H1 (cell line): ENCODE data around the gene LTB. TPM values are rescaled to one million over a fixed set of nuclear protein-coding genes. Genes with fewer than 3 reads are reported as not detected.

ENCODE experiments used
- CTCF ChIA-PET: fragments of 300-600 bp; sonication (Branson Sonifier 250); formaldehyde crosslinking; loops from one replicate; lab custom pipeline; 2021; ENCODE audit not compliant: partially characterized antibody; lab: Charles Lee
- POLR2A ChIA-PET: fragments of 300-600 bp; sonication (Branson Sonifier 250); formaldehyde crosslinking; loops from one replicate; lab custom pipeline; 2021; ENCODE audit warnings: inconsistent platforms; ENCODE audit not compliant: partially characterized antibody; lab: Charles Lee
- DNase-seq, 2 experiments: peaks; one replicate each; pipeline versions ENCODE4 v3.0.0 to v3.0.0-alpha.2; 2010 to 2022; ENCODE audit warnings: low spot score in 2 of 2, low read depth in 1 of 2, mixed read lengths in 1 of 2
- FAIRE-seq: peaks from 2 replicates; lab custom pipeline; 2011; peaks lifted over from hg19 to GRCh38; lab: Jason Lieb, UNC
- H2AFZ ChIP-seq: 2 replicates; pipeline ENCODE4 v1.8.1; 2012; ENCODE audit warnings: low read length, inconsistent platforms
- H2AK5ac ChIP-seq: 2 replicates; pipeline ENCODE4 v1.6.1; 2013; ENCODE audit warnings: low read depth, low read length
- H2BK120ac ChIP-seq: replicated peaks from 2 replicates; pipeline ENCODE3; 2013; ENCODE audit warnings: low read depth, low read length, inconsistent platforms
- H2BK12ac ChIP-seq: 2 replicates; pipeline ENCODE4 v1.6.1; 2013; ENCODE audit warnings: low read depth, low read length
- H2BK15ac ChIP-seq: 2 replicates; pipeline ENCODE4 v1.6.1; 2013; ENCODE audit warnings: low read length
- H2BK20ac ChIP-seq: 2 replicates; pipeline ENCODE4 v1.6.1; 2013; ENCODE audit warnings: low read length
- H2BK5ac ChIP-seq: 2 replicates; pipeline ENCODE4 v1.6.1; 2013; ENCODE audit warnings: low read depth, low read length
- H3K14ac ChIP-seq: 2 replicates; pipeline ENCODE4 v1.6.1; 2013; ENCODE audit warnings: inconsistent platforms; ENCODE audit not compliant: insufficient read length
- H3K18ac ChIP-seq: 2 replicates; pipeline ENCODE4 v1.6.1; 2013; ENCODE audit warnings: low read length; ENCODE audit errors: extremely low read depth
- H3K23ac ChIP-seq: 2 replicates; pipeline ENCODE4 v1.6.1; 2013; ENCODE audit warnings: inconsistent platforms; ENCODE audit not compliant: insufficient read length
- H3K23me2 ChIP-seq: 2 replicates; pipeline ENCODE4 v1.6.1; 2013; ENCODE audit warnings: low read depth, low read length
- H3K27ac ChIP-seq: 2 replicates; pipeline ENCODE4 v1.6.1; 2011; ENCODE audit warnings: low read depth, low read length, inconsistent platforms
- H3K27me3 ChIP-seq, 4 experiments: replicated peaks in 1 of 4; 1 replicate in 1 of 4; 2 replicates in 3 of 4; pipeline versions ENCODE4 v1.6.1 to v1.8.1; 2011 to 2013; ENCODE audit warnings: low read length in 3 of 4, mild to moderate bottlenecking in 3 of 4, inconsistent platforms in 2 of 4, mixed read lengths in 2 of 4, moderate library complexity in 1 of 4; ENCODE audit not compliant: control insufficient read depth in 3 of 4, insufficient read depth in 3 of 4; ENCODE audit errors: extremely low read depth in 1 of 4
- H3K36me3 ChIP-seq, 4 experiments: 2 replicates each; pipeline versions ENCODE4 v1.6.1 to v1.8.1; 2011 to 2013; ENCODE audit warnings: mild to moderate bottlenecking in 4 of 4, low read length in 3 of 4, moderate library complexity in 2 of 4, control low read depth in 1 of 4, inconsistent platforms in 1 of 4; ENCODE audit not compliant: insufficient read depth in 4 of 4, control insufficient read depth in 2 of 4
- H3K4ac ChIP-seq: replicated peaks from 2 replicates; pipeline ENCODE3; 2013; ENCODE audit warnings: low read length, low read depth, mixed read lengths, inconsistent platforms; ENCODE audit not compliant: insufficient read length
- H3K4me1 ChIP-seq, 4 experiments: replicated peaks in 1 of 4; 1 replicate in 1 of 4; 2 replicates in 3 of 4; pipeline versions ENCODE4 v1.6.1 to v1.8.1; 2011 to 2013; ENCODE audit warnings: low read length in 3 of 4, inconsistent platforms in 2 of 4, mixed read lengths in 1 of 4; ENCODE audit not compliant: insufficient read depth in 4 of 4, control insufficient read depth in 3 of 4
- H3K4me2 ChIP-seq, 2 experiments: 2 replicates each; pipeline versions ENCODE4 v1.6.1 to v1.8.1; 2011 to 2013; ENCODE audit warnings: low read depth in 2 of 2, low read length in 2 of 2, control low read depth in 1 of 2, inconsistent platforms in 1 of 2, mild to moderate bottlenecking in 1 of 2; ENCODE audit not compliant: insufficient read depth in 1 of 2
- H3K4me3 ChIP-seq, 4 experiments: fragments of 200-600, 300-600 bp in 1 of 4; sonication (generic), shearing (Covaris generic), sonication (Bioruptor Twin) in 1 of 4; 2 replicates each; pipeline versions ENCODE4 v1.5.1 to v1.8.1; 2011 to 2016; ENCODE audit warnings: low read length in 4 of 4, low read depth in 3 of 4, control low read depth in 2 of 4, inconsistent platforms in 2 of 4, mild to moderate bottlenecking in 2 of 4, mixed read lengths in 1 of 4, moderate library complexity in 1 of 4; ENCODE audit not compliant: insufficient read depth in 2 of 4; ENCODE audit errors: extremely low read depth in 1 of 4
- H3K56ac ChIP-seq: replicated peaks from 2 replicates; pipeline ENCODE3; 2013; ENCODE audit warnings: low read depth, mild to moderate bottlenecking, mixed read lengths, low read length, inconsistent platforms; ENCODE audit not compliant: insufficient read length
- H3K79me1 ChIP-seq: 2 replicates; pipeline ENCODE4 v1.6.1; 2013; ENCODE audit warnings: low read depth, low read length, control low read depth
- H3K79me2 ChIP-seq, 2 experiments: 2 replicates each; pipeline versions ENCODE4 v1.6.1 to v1.8.1; 2012 to 2013; ENCODE audit warnings: low read length in 2 of 2, mild to moderate bottlenecking in 2 of 2, inconsistent platforms in 1 of 2; ENCODE audit not compliant: insufficient read depth in 2 of 2, control insufficient read depth in 1 of 2
- H3K9ac ChIP-seq, 4 experiments: replicated peaks in 1 of 4; 1 replicate in 1 of 4; 2 replicates in 3 of 4; pipeline versions ENCODE4 v1.6.1 to v1.8.1; 2011 to 2013; ENCODE audit warnings: low read depth in 3 of 4, low read length in 3 of 4, control low read depth in 2 of 4, mild to moderate bottlenecking in 2 of 4, moderate library complexity in 2 of 4, inconsistent platforms in 1 of 4; ENCODE audit errors: extremely low read depth in 1 of 4
- H3K9me3 ChIP-seq, 2 experiments: 2 replicates each; pipeline versions ENCODE4 v1.6.1 to v1.8.1; 2012 to 2013; ENCODE audit warnings: mild to moderate bottlenecking in 2 of 2, moderate library complexity in 2 of 2, control low read depth in 1 of 2, inconsistent platforms in 1 of 2, low read depth in 1 of 2, low read length in 1 of 2, mixed read lengths in 1 of 2; ENCODE audit not compliant: insufficient read depth in 2 of 2
- H4K20me1 ChIP-seq, 2 experiments: replicated peaks in 1 of 2; 2 replicates each; pipeline versions ENCODE3 to v1.8.1; 2011 to 2013; ENCODE audit warnings: inconsistent platforms in 2 of 2, low read length in 2 of 2, mild to moderate bottlenecking in 1 of 2; ENCODE audit not compliant: insufficient read depth in 2 of 2, control insufficient read depth in 1 of 2
- H4K5ac ChIP-seq: 2 replicates; pipeline ENCODE4 v1.6.1; 2013; ENCODE audit warnings: low read length, low read depth, mixed read lengths, inconsistent platforms; ENCODE audit not compliant: insufficient read length
- H4K8ac ChIP-seq: 2 replicates; pipeline ENCODE4 v1.8.0; 2013; ENCODE audit warnings: mild to moderate bottlenecking, moderate library complexity, low read length, inconsistent platforms; ENCODE audit not compliant: insufficient read depth; ENCODE audit errors: extremely low read depth
- H4K91ac ChIP-seq: replicated peaks from 2 replicates; pipeline ENCODE3; 2013; ENCODE audit warnings: low read length, mixed read lengths, inconsistent platforms; ENCODE audit not compliant: insufficient read length
- ASH2L ChIP-seq: fragments of 200-600, 300-600 bp; sonication (generic); IDR thresholded peaks from one replicate; pipeline ENCODE4 v1.7.1; 2017; ENCODE audit warnings: low read length
- EP300 ChIP-seq, 2 experiments: IDR thresholded peaks; 1 replicate in 1 of 2; 2 replicates in 1 of 2; pipeline ENCODE4 v1.6.1; 2011 to 2012; ENCODE audit warnings: low read depth in 2 of 2, low read length in 2 of 2, mild to moderate bottlenecking in 2 of 2, borderline replicate concordance in 1 of 2, inconsistent platforms in 1 of 2, moderate library complexity in 1 of 2
- JUN ChIP-seq: IDR thresholded peaks from 2 replicates; pipeline ENCODE4 v1.6.1; 2011; ENCODE audit warnings: low read depth, mild to moderate bottlenecking, improper control_type of control experiment, low read length
- JUND ChIP-seq: IDR thresholded peaks from 2 replicates; pipeline ENCODE4 v1.6.1; 2011; ENCODE audit warnings: mild to moderate bottlenecking, improper control_type of control experiment, low read length
- KDM5A ChIP-seq: fragments of 200-600 bp; IDR thresholded peaks from 2 replicates; pipeline ENCODE4 v1.7.1; 2012; ENCODE audit warnings: mild to moderate bottlenecking, low read length, inconsistent platforms, mixed read lengths
- POU5F1 ChIP-seq: IDR thresholded peaks from 2 replicates; pipeline ENCODE4 v1.6.1; 2011; ENCODE audit warnings: low read depth, mild to moderate bottlenecking, low read length, moderate library complexity
- WGBS, 2 experiments: shearing (Covaris generic) in 1 of 2; methylation state at CpG; one replicate each; pipeline versions ENCODE4 v1.1.6 to v1.1.7; 2013 to 2015; ENCODE audit warnings: low lambda C conversion rate in 2 of 2, mixed read lengths in 2 of 2, inconsistent platforms in 1 of 2, low coverage in 1 of 2, missing lambda C conversion rate in 1 of 2; ENCODE audit not compliant: insufficient replicate concordance in 2 of 2, insufficient coverage in 1 of 2, insufficient read length in 1 of 2; ENCODE audit errors: extremely low coverage in 1 of 2, missing lambda C conversion rate in 1 of 2; 5-methylcytosine and 5-hydroxymethylcytosine counted together
- polyA plus RNA-seq, 7 experiments: library from polyadenylated mRNA; depleted of rRNA in 3 of 7; stranded (reverse) in 5 of 7; unstranded in 2 of 7; fragments of >200 nt in 5 of 7; fragments of 200-250 nt in 2 of 7; gene quantifications; 1 replicate in 5 of 7; 2 replicates in 1 of 7; 4 replicates in 1 of 7; pipeline versions ENCODE4 v1.2.1 to v1.2.3, GENCODE V29; 2011 to 2013; ENCODE audit warnings: missing spikeins in 2 of 7, mixed read lengths in 2 of 7
- total RNA-seq: library from RNA; stranded (reverse); fragmentation: NEBNext Ultra II Directional; extraction: Animal tissue kit (Norgen Biotek cat#: 25700); gene quantifications from 2 replicates; pipeline ENCODE4 v1.2.1, GENCODE V29; 2021

LTB gene
- total and polyA plus RNA-seq, 2 of the 8 experiments (the other 6 are each of a cell fraction or from before 2014, with no cell fraction given) = 0.43 to 0.47 TPM

DNA sequence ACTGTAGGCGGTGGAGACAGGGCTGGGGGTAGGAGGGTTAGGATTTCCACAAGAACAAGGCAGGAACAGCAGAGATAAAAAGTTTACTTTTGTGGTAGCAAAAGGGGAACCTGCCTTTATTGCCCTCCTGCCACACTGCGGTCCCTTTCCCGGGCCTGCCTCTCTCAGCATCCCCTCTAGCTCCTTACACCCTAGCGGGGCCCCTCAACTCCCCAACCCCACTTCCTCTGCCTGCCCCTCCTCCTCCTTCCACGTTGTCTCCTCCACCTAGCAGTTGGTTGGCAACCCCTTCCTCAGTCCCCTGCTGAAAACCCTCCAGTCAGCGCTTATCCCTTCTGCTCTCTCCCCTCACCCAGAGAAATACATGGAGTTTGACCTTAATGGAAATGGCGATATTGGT is 33.5 kb upstream of the LTB start:
- no peak for DNase-seq
- WGBS, 2 experiments = 66% methylated on average over 7 of the region's 7 CpGs; no CpG with 5 or more reads in 1 of the 2 experiments
- Histone ChIP-seq H3K27me3 (no peaks in the 10 kb centered on the region), H4K5ac (no peak overlapping the region), H3K4me2 (peak overlapping the region in 1 of 2 experiments; percentile 24; a peak in 1 of 4 replicates), H2BK120ac (no peak overlapping the region), H2BK15ac (peak overlapping the region; percentile 36; the same call in 1 of the 2 replicates), H4K20me1 (no peaks in the 10 kb centered on the region), H2AK5ac (peak overlapping the region; percentile 32; the same call in 1 of the 2 replicates), H3K14ac (no peak overlapping the region), H3K79me2 (no peaks in the 10 kb centered on the region), H3K23me2 (peaks cover 4% of the 10 kb centered on the region; the same call in 1 of the 2 replicates), H2BK5ac (peak overlapping the region; percentile 66; the same call in 1 of the 2 replicates), H3K4ac (no peak overlapping the region), H3K4me3 (no peak overlapping the region; a peak in 2 of 8 replicates), H3K79me1 (no peaks in the 10 kb centered on the region), H3K27ac (no peak overlapping the region), H3K9ac (no peak overlapping the region), H4K8ac (0 out of 2 replicates have a peak overlapping the region, but pooled peaks have one; percentile 58), H3K23ac (no peak overlapping the region), H3K18ac (no peak overlapping the region), H2AFZ (peak overlapping the region; percentile 17), H4K91ac (no peak overlapping the region), H3K4me1 (peaks cover 2 to 12% (median 6%) of the 10 kb centered on the region in 4 experiments; a peak in 6 of 7 replicates), H3K9me3 (no peaks in the 10 kb centered on the region), H2BK20ac (no peak overlapping the region), H2BK12ac (peak overlapping the region; percentile 71; the same call in 1 of the 2 replicates), H3K56ac (no peak overlapping the region), H3K36me3 (no peaks in the 10 kb centered on the region)
- ChIA-PET CTCF (interaction anchor here (0.7 to 4.5 kb wide), 7 partner anchors 9 to 119 kb away, joined by 3 to 45 read pairs (median 7); partner anchors contain the start of gene ATP6V1G2), POLR2A (interaction anchor here (0.5 to 34.9 kb wide), 8 partner anchors 17 to 283 kb away, joined by 3 to 883 read pairs (median 4); partner anchors contain the start of genes APOM, ATP6V1G2, BAG6 and C6orf47)
- TF ChIP-seq KDM5A (no peak), JUN (no peak), ASH2L (peak; percentile 22), JUND (no peak), POU5F1 (no peak), EP300 (IDR thresholded peaks at IDR 0.05; ENCODE audit: borderline replicate concordance in 1 of 2, low read depth in 2 of 2, low read length in 2 of 2) (no peak)
- FAIRE-seq = no peak
